ENCODE measurements around the gene KLRK1.
"Not testable (repeated sequence)": the region's sequence is repeated elsewhere in the genome, so short reads cannot be mapped to it uniquely, and the experiment has no call there.

- TF ChIP-seq CTCF (IDR thresholded peaks at IDR 0.05); REST (IDR thresholded peaks at IDR 0.05; ENCODE audit: insufficient read depth in 1 of 2, low read depth in 2 of 2, low read length in 1 of 2): not testable (repeated sequence)
These were observed 17.8 kb downstream of the KLRK1 start for GRCh38 chr12:10371893-10372535.
